ENCODE data around the gene ZWILCH. TPM values are rescaled to one million over a fixed set of nuclear protein-coding genes. Genes with fewer than 3 reads are reported as not detected.

Gene ZWILCH
- total RNA-seq, 1 donor from 2014 or later: 15.5 TPM

DNA sequence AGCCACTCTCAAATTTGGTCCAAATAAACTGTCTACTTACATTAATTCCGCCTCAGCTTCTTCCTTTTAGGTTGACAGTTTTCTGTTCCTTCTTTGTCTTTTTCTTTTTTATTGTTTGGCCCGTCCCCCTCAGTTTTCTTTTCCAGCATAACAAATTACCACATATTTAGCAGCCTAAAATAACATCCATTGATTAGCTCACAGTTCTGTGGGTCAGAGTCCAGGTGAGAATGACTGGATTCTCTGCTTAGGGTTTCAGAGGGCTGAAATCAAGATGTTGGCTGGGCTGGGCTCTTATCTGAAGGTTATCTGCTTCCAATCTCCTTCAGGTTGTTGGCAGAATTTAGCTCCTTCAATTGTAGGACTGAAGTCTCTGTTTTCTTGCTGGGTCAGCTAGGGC, 85.3 kb downstream of the ZWILCH start:
- H3K36me3 Mint-ChIP-seq (ENCODE audit: low read depth, unreplicated experiment): no peaks in the 10 kb centered on the region
- Histone ChIP-seq H4K20me1 (ENCODE audit: insufficient read depth, low read length) (no peaks in the 10 kb centered on the region), H3K9ac (ENCODE audit: low read length) (no peak overlapping the region), H3K79me2 (ENCODE audit: insufficient read depth, low read length) (no peaks in the 10 kb centered on the region), H3K36me3 (ENCODE audit: insufficient read depth, low read length) (no peaks in the 10 kb centered on the region), H3K4me3 (ENCODE audit: insufficient read depth, low read depth, low read length) (no peak overlapping the region), H3K27me3 (ENCODE audit: insufficient read depth, low read length) (peaks cover 5% of the 10 kb centered on the region), H3K27ac (ENCODE audit: low read depth, low read length) (no peak overlapping the region), H2AFZ (ENCODE audit: low read depth, low read length) (no peak overlapping the region), H3K4me1 (ENCODE audit: insufficient read depth, low read length) (no peaks in the 10 kb centered on the region), H3K9me3 (ENCODE audit: insufficient read depth, low read depth, low read length) (no peaks in the 10 kb centered on the region), H3K4me2 (ENCODE audit: low read length) (no peak overlapping the region)
- peaks cover 43% of the 10 kb centered on the region for H3K27me3 Mint-ChIP-seq (ENCODE audit: low read depth, unreplicated experiment)
- TF ChIP-seq EZH2 (IDR thresholded peaks at IDR 0.05; ENCODE audit: insufficient read depth, low read length): no peak
- TF ChIP-seq, protein P1, sequence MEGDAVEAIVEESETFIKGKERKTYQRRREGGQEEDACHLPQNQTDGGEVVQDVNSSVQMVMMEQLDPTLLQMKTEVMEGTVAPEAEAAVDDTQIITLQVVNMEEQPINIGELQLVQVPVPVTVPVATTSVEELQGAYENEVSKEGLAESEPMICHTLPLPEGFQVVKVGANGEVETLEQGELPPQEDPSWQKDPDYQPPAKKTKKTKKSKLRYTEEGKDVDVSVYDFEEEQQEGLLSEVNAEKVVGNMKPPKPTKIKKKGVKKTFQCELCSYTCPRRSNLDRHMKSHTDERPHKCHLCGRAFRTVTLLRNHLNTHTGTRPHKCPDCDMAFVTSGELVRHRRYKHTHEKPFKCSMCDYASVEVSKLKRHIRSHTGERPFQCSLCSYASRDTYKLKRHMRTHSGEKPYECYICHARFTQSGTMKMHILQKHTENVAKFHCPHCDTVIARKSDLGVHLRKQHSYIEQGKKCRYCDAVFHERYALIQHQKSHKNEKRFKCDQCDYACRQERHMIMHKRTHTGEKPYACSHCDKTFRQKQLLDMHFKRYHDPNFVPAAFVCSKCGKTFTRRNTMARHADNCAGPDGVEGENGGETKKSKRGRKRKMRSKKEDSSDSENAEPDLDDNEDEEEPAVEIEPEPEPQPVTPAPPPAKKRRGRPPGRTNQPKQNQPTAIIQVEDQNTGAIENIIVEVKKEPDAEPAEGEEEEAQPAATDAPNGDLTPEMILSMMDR (IDR thresholded peaks at IDR 0.05; ENCODE audit: insufficient read depth, low read depth, low read length): no peak
- no peaks in the 10 kb centered on the region for H3K9me3 Mint-ChIP-seq (ENCODE audit: unreplicated experiment)
- no peak overlapping the region for H3K4me3 Mint-ChIP-seq (ENCODE audit: unreplicated experiment)
- FAIRE-seq (no peak), DNase-seq (ENCODE audit: low read depth) (no peak)
- no peak overlapping the region for H3K27ac Mint-ChIP-seq (ENCODE audit: unreplicated experiment)
- peaks cover 1% of the 10 kb centered on the region for H3K4me1 Mint-ChIP-seq (ENCODE audit: low read depth, unreplicated experiment)

GRCh38 chr15:66591322-66591862, 86.3 kb downstream of the ZWILCH start:
- no peak overlapping the region for H3K9ac ChIP-seq (ENCODE audit: low read length)
- FAIRE-seq: no peak

More at GRCh38 chr15:66591322-66591862, 86.3 kb downstream of the ZWILCH start:
- no peak for DNase-seq (ENCODE audit: low read depth)
- Mint-ChIP-seq H3K4me1 (ENCODE audit: low read depth, unreplicated experiment) (peaks cover 1% of the 10 kb centered on the region), H3K27me3 (ENCODE audit: low read depth, unreplicated experiment) (peaks cover 43% of the 10 kb centered on the region), H3K9me3 (ENCODE audit: unreplicated experiment) (no peaks in the 10 kb centered on the region), H3K4me3 (ENCODE audit: unreplicated experiment) (no peak overlapping the region), H3K27ac (ENCODE audit: unreplicated experiment) (no peak overlapping the region), H3K36me3 (ENCODE audit: low read depth, unreplicated experiment) (no peaks in the 10 kb centered on the region)
- no peak overlapping the region for H3K27ac ChIP-seq (ENCODE audit: low read depth, low read length)
- H3K79me2 ChIP-seq (ENCODE audit: insufficient read depth, low read length): no peaks in the 10 kb centered on the region
- H3K9me3 ChIP-seq (ENCODE audit: insufficient read depth, low read depth, low read length): no peaks in the 10 kb centered on the region
- H3K4me2 ChIP-seq (ENCODE audit: low read length): no peak overlapping the region
- peaks cover 5% of the 10 kb centered on the region for H3K27me3 ChIP-seq (ENCODE audit: insufficient read depth, low read length)
- H3K36me3 ChIP-seq (ENCODE audit: insufficient read depth, low read length): no peaks in the 10 kb centered on the region
- TF ChIP-seq EZH2 (IDR thresholded peaks at IDR 0.05; ENCODE audit: insufficient read depth, low read length): no peak
- TF ChIP-seq, protein P1 (IDR thresholded peaks at IDR 0.05; ENCODE audit: insufficient read depth, low read depth, low read length): no peak
- no peaks in the 10 kb centered on the region for H4K20me1 ChIP-seq (ENCODE audit: insufficient read depth, low read length)
- no peaks in the 10 kb centered on the region for H3K4me1 ChIP-seq (ENCODE audit: insufficient read depth, low read length)
- H3K4me3 ChIP-seq (ENCODE audit: insufficient read depth, low read depth, low read length): no peak overlapping the region
- H2AFZ ChIP-seq (ENCODE audit: low read depth, low read length): no peak overlapping the region

Data from astrocyte (in vitro differentiated cells and primary cell).